CD4-positive, alpha-beta T cell (primary cell): Measurements from ENCODE around the gene CTF1. TPM values are rescaled to one million over a fixed set of nuclear protein-coding genes. Genes with fewer than 3 reads are reported as not detected.
A peak's percentile ranks its signal among the peaks of the same experiment; 100 is the strongest.

Experiments used
- ATAC-seq: fragments of 200-7000 bp; cut with Tn5 transposase; one replicate; pipeline ENCODE4 v1.10.0; 2022; ENCODE audit warnings: mild to moderate bottlenecking; ENCODE audit not compliant: poor library complexity
- CTCF ChIA-PET: fragments of 350-600 bp; sonication (Branson Sonifier 250); formaldehyde crosslinking; loops from one replicate; lab custom pipeline; 2021; ENCODE audit warnings: antibody characterized with exemption, inconsistent platforms; lab: Charles Lee
- POLR2A ChIA-PET: fragments of 350-600 bp; sonication (Branson Sonifier 250); formaldehyde crosslinking; loops from one replicate; lab custom pipeline; 2021; ENCODE audit warnings: antibody characterized with exemption, inconsistent platforms; lab: Charles Lee
- DNase-seq, 14 experiments: peaks; one replicate each; pipeline ENCODE4 v3.0.0-alpha.2; 2013 to 2020; ENCODE audit warnings: mixed read lengths in 2 of 14
- H3K27ac ChIP-seq, 2 donors: one replicate each; pipeline versions ENCODE4 v1.5.1 to v1.7.0; 2013; ENCODE audit warnings: low read length in 2 of 2, low read depth in 1 of 2, mild to moderate bottlenecking in 1 of 2
- H3K27me3 ChIP-seq, 2 experiments: 1 replicate in 1 of 2; 2 replicates in 1 of 2; pipeline versions ENCODE4 v1.6.1 to v1.7.0; 2013; ENCODE audit warnings: low read length in 2 of 2, control low read depth in 1 of 2, mild to moderate bottlenecking in 1 of 2, moderate library complexity in 1 of 2; ENCODE audit not compliant: insufficient read depth in 2 of 2, control insufficient read depth in 1 of 2
- H3K36me3 ChIP-seq: one replicate; pipeline ENCODE4 v1.6.1; 2013; ENCODE audit warnings: low read length, control low read depth; ENCODE audit not compliant: insufficient read depth
- H3K4me1 ChIP-seq: one replicate; pipeline ENCODE4 v1.6.1; 2013; ENCODE audit warnings: low read length, control low read depth; ENCODE audit not compliant: insufficient read depth
- H3K4me3 ChIP-seq: one replicate; pipeline ENCODE4 v1.5.1; 2013; ENCODE audit warnings: mild to moderate bottlenecking, low read length, moderate library complexity
- H3K9me3 ChIP-seq, 2 experiments: 1 replicate in 1 of 2; 2 replicates in 1 of 2; pipeline versions ENCODE4 v1.6.1 to v1.7.0; 2013; ENCODE audit warnings: low read length in 2 of 2, mild to moderate bottlenecking in 2 of 2, control low read depth in 1 of 2, moderate library complexity in 1 of 2; ENCODE audit not compliant: control insufficient read depth in 1 of 2, insufficient read depth in 1 of 2
- H3K27ac Mint-ChIP-seq: one replicate; pipeline ENCODE4 v1.8.0; 2020; ENCODE audit warnings: mixed read lengths
- H3K27me3 Mint-ChIP-seq: one replicate; pipeline ENCODE4 v1.8.0; 2021; ENCODE audit warnings: mixed read lengths
- H3K36me3 Mint-ChIP-seq: one replicate; pipeline ENCODE4 v1.8.0; 2021; ENCODE audit warnings: low read depth, mixed read lengths
- H3K4me1 Mint-ChIP-seq: one replicate; pipeline ENCODE4 v1.8.0; 2021; ENCODE audit warnings: low read depth, mixed read lengths
- H3K4me3 Mint-ChIP-seq: one replicate; pipeline ENCODE4 v1.8.0; 2020; ENCODE audit warnings: mild to moderate bottlenecking, mixed read lengths
- H3K9me3 Mint-ChIP-seq: one replicate; pipeline ENCODE4 v1.8.0; 2020; ENCODE audit warnings: mixed read lengths
- intact Hi-C, 2 experiments: fragments of 100-400 bp; cut with DNase I in 1 of 2; cut with micrococcal nuclease in 1 of 2; formaldehyde crosslinking; loops; one replicate each; pipeline versions ENCODE4 v1.15.1 to v1.9.0; 2023 to 2025; cut with DNase I, micrococcal nuclease
- total RNA-seq, 174 experiments: library from RNA in 2 of 174; stranded (reverse) in 2 of 174; gene quantifications; one replicate each; pipeline ENCODE4 v1.2.3 and lab custom pipeline; 2021 to 2026
- TF ChIP-seq, protein P1 (sequence below): fragments of 200-600 bp; IDR thresholded peaks from one replicate; pipeline ENCODE4 v1.8.0; 2022; ENCODE audit warnings: antibody characterized with exemption, mild to moderate bottlenecking

Gene CTF1
- total RNA-seq, 2 experiments from 2014 or later: 0.20 TPM; not detected in 1

DNA sequence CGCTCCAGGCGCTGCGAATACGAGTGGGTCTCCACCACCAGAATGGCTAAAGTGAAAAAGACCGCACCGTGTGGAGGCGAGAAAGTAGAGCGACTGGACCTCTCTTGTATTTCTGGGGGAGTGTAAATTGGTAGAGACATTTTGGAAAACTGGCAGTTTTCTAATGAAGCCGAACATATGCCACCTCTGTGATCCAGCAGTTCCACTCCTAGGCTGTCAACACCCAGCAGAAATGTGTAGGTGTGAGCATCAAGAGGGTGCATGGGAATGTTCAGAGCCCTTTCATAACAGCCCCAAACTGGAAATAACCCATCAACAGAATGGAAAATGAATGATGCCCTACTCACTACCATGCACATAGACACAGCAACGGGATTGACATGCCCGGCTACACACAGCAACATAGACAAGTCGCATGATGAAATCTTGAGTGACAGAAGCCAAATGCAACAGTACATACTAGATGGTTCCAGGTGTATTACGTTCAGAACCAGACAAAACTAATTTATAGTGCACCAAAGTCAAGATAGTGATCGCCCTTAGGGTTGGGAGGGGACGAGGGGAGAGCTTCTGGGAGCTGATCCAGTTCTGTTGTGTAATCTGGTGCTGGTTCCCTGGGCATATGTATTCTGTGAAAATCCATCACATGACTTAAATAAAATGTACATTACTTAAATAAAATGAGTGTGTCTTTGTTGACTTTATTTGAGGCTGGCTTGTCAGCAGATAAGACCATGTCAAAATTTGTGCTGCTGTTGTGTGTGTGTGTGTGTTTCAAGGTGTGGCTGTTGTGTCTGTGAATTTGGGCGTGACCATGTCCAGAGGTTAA is 1.7 kb upstream of the CTF1 start:
- H3K4me1 ChIP-seq: peaks cover 46% of the 10 kb centered on the region
- ChIA-PET CTCF (interaction anchor here (2.4 kb wide), 1 partner anchor 50 kb away, joined by 13 read pairs; no protein-coding TSS in a partner anchor), POLR2A (interaction anchor here (2.3 kb wide), 1 partner anchor 20 kb away, joined by 11 read pairs; no protein-coding TSS in a partner anchor)
- peak overlapping the region; percentile 71 for H3K27ac Mint-ChIP-seq
- peaks cover 49% of the 10 kb centered on the region for H3K4me1 Mint-ChIP-seq
- no peaks in the 10 kb centered on the region for H3K9me3 Mint-ChIP-seq
- TF ChIP-seq, protein P1, sequence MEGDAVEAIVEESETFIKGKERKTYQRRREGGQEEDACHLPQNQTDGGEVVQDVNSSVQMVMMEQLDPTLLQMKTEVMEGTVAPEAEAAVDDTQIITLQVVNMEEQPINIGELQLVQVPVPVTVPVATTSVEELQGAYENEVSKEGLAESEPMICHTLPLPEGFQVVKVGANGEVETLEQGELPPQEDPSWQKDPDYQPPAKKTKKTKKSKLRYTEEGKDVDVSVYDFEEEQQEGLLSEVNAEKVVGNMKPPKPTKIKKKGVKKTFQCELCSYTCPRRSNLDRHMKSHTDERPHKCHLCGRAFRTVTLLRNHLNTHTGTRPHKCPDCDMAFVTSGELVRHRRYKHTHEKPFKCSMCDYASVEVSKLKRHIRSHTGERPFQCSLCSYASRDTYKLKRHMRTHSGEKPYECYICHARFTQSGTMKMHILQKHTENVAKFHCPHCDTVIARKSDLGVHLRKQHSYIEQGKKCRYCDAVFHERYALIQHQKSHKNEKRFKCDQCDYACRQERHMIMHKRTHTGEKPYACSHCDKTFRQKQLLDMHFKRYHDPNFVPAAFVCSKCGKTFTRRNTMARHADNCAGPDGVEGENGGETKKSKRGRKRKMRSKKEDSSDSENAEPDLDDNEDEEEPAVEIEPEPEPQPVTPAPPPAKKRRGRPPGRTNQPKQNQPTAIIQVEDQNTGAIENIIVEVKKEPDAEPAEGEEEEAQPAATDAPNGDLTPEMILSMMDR: no peak
- ATAC-seq (no peak), DNase-seq (peak in 2 of 14 experiments; percentile 42 to 45)
- H3K36me3 ChIP-seq: peaks cover 12% of the 10 kb centered on the region
- H3K27me3 Mint-ChIP-seq: no peaks in the 10 kb centered on the region
- intact Hi-C loops: loop anchor here (1.0 to 2.0 kb wide), 2 partner anchors 19 to 20 kb away; no protein-coding TSS in a partner anchor
- H3K27me3 ChIP-seq: no peaks in the 10 kb centered on the region
- peak overlapping the region; percentile 73 to 77 for H3K27ac ChIP-seq
- peak overlapping the region; percentile 88 for H3K4me3 Mint-ChIP-seq
- H3K4me3 ChIP-seq: peak overlapping the region; percentile 40
- H3K9me3 ChIP-seq: no peaks in the 10 kb centered on the region
- peaks cover 14% of the 10 kb centered on the region for H3K36me3 Mint-ChIP-seq

DNA sequence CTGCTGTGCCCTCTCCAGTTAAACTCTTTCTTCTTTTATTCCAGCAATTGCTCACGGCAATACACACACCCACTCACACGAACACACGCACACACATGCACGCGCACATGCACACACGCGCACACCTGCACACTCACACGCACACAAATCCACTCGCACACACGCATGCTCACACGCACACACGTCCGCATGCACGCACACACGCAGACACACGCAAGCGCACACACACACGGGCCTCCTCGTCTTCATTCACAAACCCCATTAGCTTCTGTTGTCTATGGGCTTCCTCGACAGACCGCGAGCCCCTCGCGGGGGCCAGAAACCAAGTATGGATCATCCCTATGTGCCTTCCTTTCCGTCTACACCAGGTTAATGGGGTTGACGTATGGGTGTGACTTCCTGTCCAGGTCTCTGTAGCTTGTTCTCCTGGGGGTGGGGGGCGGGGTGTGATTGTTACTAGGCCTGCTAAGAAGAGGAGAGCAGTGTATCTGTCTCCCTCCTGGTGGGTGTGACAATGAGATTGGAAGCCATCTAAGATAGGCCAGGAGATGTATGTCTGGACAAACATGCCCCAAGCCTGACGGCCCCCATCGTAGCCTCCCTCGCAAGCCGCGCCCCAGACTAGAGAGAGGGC is 670 bp upstream of the CTF1 start:
- peaks cover 49% of the 10 kb centered on the region for H3K4me1 Mint-ChIP-seq
- no peaks in the 10 kb centered on the region for H3K27me3 Mint-ChIP-seq
- Histone ChIP-seq H3K27me3 (no peaks in the 10 kb centered on the region), H3K36me3 (peaks cover 9% of the 10 kb centered on the region), H3K4me3 (no peak overlapping the region), H3K9me3 (no peaks in the 10 kb centered on the region), H3K27ac (peak overlapping the region in 1 of 2 donors; percentile 61), H3K4me1 (peaks cover 46% of the 10 kb centered on the region)
- TF ChIP-seq, protein P1: no peak
- H3K4me3 Mint-ChIP-seq: peak overlapping the region; percentile 88
- peaks cover 11% of the 10 kb centered on the region for H3K36me3 Mint-ChIP-seq
- H3K27ac Mint-ChIP-seq: peak overlapping the region; percentile 71
- CTCF ChIA-PET: interaction anchor here (2.4 kb wide), 1 partner anchor 51 kb away, joined by 13 read pairs; no protein-coding TSS in a partner anchor
- H3K9me3 Mint-ChIP-seq: no peaks in the 10 kb centered on the region
- peak in 2 of 14 experiments; percentile 38 to 53 for DNase-seq
- intact Hi-C loops: loop anchor here in 1 of 2 experiments (2.0 kb wide), 2 partner anchors 21 to 27 kb away; partner anchors contain the start of gene FBXL19
- no peak for ATAC-seq
- POLR2A ChIA-PET: interaction anchor here (1.2 to 2.3 kb wide), 2 partner anchors 21 to 148 kb away, joined by 3 to 11 read pairs; partner anchors contain the start of gene PHKG2
